Neutrophil (primary cell): Measurements from ENCODE around the gene ABHD8.

Source experiments
- H3K27ac ChIP-seq: fragments of 200-600 bp; sonication (generic); 2 replicates; pipeline ENCODE4 v1.5.1; 2016; ENCODE audit warnings: mild to moderate bottlenecking, moderate library complexity
- H3K27me3 ChIP-seq: fragments of 200-600 bp; sonication (generic); 2 replicates; pipeline ENCODE4 v1.6.0; 2016; ENCODE audit warnings: mild to moderate bottlenecking
- H3K36me3 ChIP-seq: fragments of 200-600 bp; sonication (generic); 2 replicates; pipeline ENCODE4 v1.5.1; 2017
- H3K4me1 ChIP-seq, 2 experiments: fragments of 200-600 bp in 1 of 2; sonication (generic) in 1 of 2; 1 replicate in 1 of 2; 2 replicates in 1 of 2; pipeline versions ENCODE4 v1.5.1 to v1.6.1; 2013 to 2016; ENCODE audit warnings: low read depth in 1 of 2, low read length in 1 of 2, mild to moderate bottlenecking in 1 of 2, moderate library complexity in 1 of 2; ENCODE audit not compliant: control insufficient read depth in 1 of 2, insufficient read depth in 1 of 2
- H3K4me3 ChIP-seq, 2 experiments: fragments of 200-600 bp in 1 of 2; sonication (generic) in 1 of 2; 1 replicate in 1 of 2; 2 replicates in 1 of 2; pipeline ENCODE4 v1.5.1; 2013 to 2016; ENCODE audit warnings: low read depth in 1 of 2, low read length in 1 of 2, mild to moderate bottlenecking in 1 of 2, moderate library complexity in 1 of 2
- H3K9me3 ChIP-seq: fragments of 200-600 bp; sonication (generic); 2 replicates; pipeline ENCODE4 v1.5.1; 2016
- CTCF ChIP-seq: fragments of 200-600 bp; sonication (generic); IDR thresholded peaks from 2 replicates; pipeline ENCODE4 v1.5.1; 2016; ENCODE audit warnings: antibody characterized with exemption

The ABHD8 gene

GRCh38 chr19:17327654-17328516, 24.7 kb upstream of the ABHD8 start:
- H3K9me3 ChIP-seq = no peaks in the 10 kb centered on the region
- H3K36me3 ChIP-seq = peaks cover under 1% of the 10 kb centered on the region
- peak overlapping the region; percentile 56 to 67 for H3K4me3 ChIP-seq
- TF ChIP-seq CTCF = no peak
- no peak overlapping the region for H3K27ac ChIP-seq
- H3K27me3 ChIP-seq = peaks cover 93% of the 10 kb centered on the region
- peaks cover 14 to 19% of the 10 kb centered on the region in 2 experiments for H3K4me1 ChIP-seq

- H3K4me1 ChIP-seq = peaks cover 14 to 19% of the 10 kb centered on the region in 2 experiments
- no peak overlapping the region for H3K27ac ChIP-seq
- H3K27me3 ChIP-seq = peaks cover 93% of the 10 kb centered on the region
- TF ChIP-seq CTCF = no peak
- peaks cover 8% of the 10 kb centered on the region for H3K36me3 ChIP-seq
- no peaks in the 10 kb centered on the region for H3K9me3 ChIP-seq
- no peak overlapping the region for H3K4me3 ChIP-seq
Observed at GRCh38 chr19:17327068-17327653, 23.9 kb upstream of the ABHD8 start.

- peaks cover 14 to 19% of the 10 kb centered on the region in 2 experiments for H3K4me1 ChIP-seq
- TF ChIP-seq CTCF = no peak
- H3K9me3 ChIP-seq = no peaks in the 10 kb centered on the region
- H3K4me3 ChIP-seq = no peak overlapping the region
- peaks cover 91% of the 10 kb centered on the region for H3K27me3 ChIP-seq
- no peak overlapping the region for H3K27ac ChIP-seq
- H3K36me3 ChIP-seq = peaks cover 14% of the 10 kb centered on the region
Observed at GRCh38 chr19:17326595-17326966, 23.4 kb upstream of the ABHD8 start.

- H3K27me3 ChIP-seq = peaks cover 85% of the 10 kb centered on the region
- H3K36me3 ChIP-seq = peaks cover 19% of the 10 kb centered on the region
- no peaks in the 10 kb centered on the region for H3K9me3 ChIP-seq
- H3K4me1 ChIP-seq = peaks cover 14 to 19% of the 10 kb centered on the region in 2 experiments
- H3K4me3 ChIP-seq = no peak overlapping the region
- no peak for TF ChIP-seq CTCF
- no peak overlapping the region for H3K27ac ChIP-seq
Observed at GRCh38 chr19:17325881-17326594, 22.8 kb upstream of the ABHD8 start.

- Histone ChIP-seq H3K4me3 (no peak overlapping the region), H3K36me3 (peaks cover 28% of the 10 kb centered on the region), H3K27ac (no peak overlapping the region), H3K4me1 (peaks cover 14 to 19% of the 10 kb centered on the region in 2 experiments), H3K9me3 (no peaks in the 10 kb centered on the region), H3K27me3 (peaks cover 76% of the 10 kb centered on the region)
- no peak for TF ChIP-seq CTCF
Observed at GRCh38 chr19:17325133-17325532, 21.9 kb upstream of the ABHD8 start.
